ENCODE data around the gene NAT8. TPM values are rescaled to one million over a fixed set of nuclear protein-coding genes. Genes with fewer than 3 reads are reported as not detected.
A peak's percentile ranks its signal among the peaks of the same experiment; 100 is the strongest.
"Not testable (repeated sequence)": the region's sequence is repeated elsewhere in the genome, so short reads cannot be mapped to it uniquely, and the experiment has no call there.

Gene NAT8
- not detected for total RNA-seq

- H3K27ac Mint-ChIP-seq, result no peak within 1 kb of the TSS
- peak in 1 of 2 donors; percentile 37 for ATAC-seq
- no peaks in the 10 kb centered on the region for H3K9me3 Mint-ChIP-seq
- peaks cover 0 to 5% of the 10 kb centered on the region in 2 donors for H3K4me1 Mint-ChIP-seq (ENCODE audit: low read depth in 2 of 2)
- DNase-seq (ENCODE audit: low spot score), result no peak
- peaks cover 24 to 26% of the 10 kb centered on the region in 2 donors for H3K27me3 Mint-ChIP-seq
- H3K4me3 Mint-ChIP-seq, result no peak within 1 kb of the TSS
- H3K36me3 Mint-ChIP-seq, result no peaks in the 10 kb centered on the region
These were observed at the start of gene NAT8 for GRCh38 chr2:73642338-73643018. NAT8 (minus strand) TSS chr2:73642422; CDS start chr2:73641628, 794 bp downstream.

GRCh38 chr2:73690372-73691088, 48.3 kb upstream of the NAT8 start:
- H3K27ac Mint-ChIP-seq; DNase-seq (ENCODE audit: low spot score); H3K36me3 Mint-ChIP-seq; H3K9me3 Mint-ChIP-seq; H3K4me3 Mint-ChIP-seq; H3K4me1 Mint-ChIP-seq (ENCODE audit: low read depth in 2 of 2): not testable (repeated sequence)
- H3K27me3 Mint-ChIP-seq, result peaks cover 12 to 16% of the 10 kb centered on the region in 2 donors
- peak; percentile 79 to 82 for ATAC-seq

- not testable (repeated sequence) for H3K9me3 Mint-ChIP-seq; H3K36me3 Mint-ChIP-seq; H3K4me3 Mint-ChIP-seq; H3K4me1 Mint-ChIP-seq (ENCODE audit: low read depth in 2 of 2); DNase-seq (ENCODE audit: low spot score); ATAC-seq; H3K27ac Mint-ChIP-seq
- peaks cover 12 to 30% of the 10 kb centered on the region in 2 donors for H3K27me3 Mint-ChIP-seq
These were observed 46.3 kb upstream of the NAT8 start for GRCh38 chr2:73688494-73688893.

- DNase-seq (ENCODE audit: low spot score), result no peak
- no peak overlapping the region for H3K4me3 Mint-ChIP-seq
- no peaks in the 10 kb centered on the region for H3K4me1 Mint-ChIP-seq (ENCODE audit: low read depth in 2 of 2)
- H3K27me3 Mint-ChIP-seq, result peaks cover 15 to 39% of the 10 kb centered on the region in 2 donors
- H3K27ac Mint-ChIP-seq, result no peak overlapping the region
- ATAC-seq, result no peak
- no peaks in the 10 kb centered on the region for H3K36me3 Mint-ChIP-seq
- H3K9me3 Mint-ChIP-seq, result no peaks in the 10 kb centered on the region
These were observed 43.7 kb upstream of the NAT8 start for GRCh38 chr2:73685764-73686438.

GRCh38 chr2:73684905-73685304, 42.7 kb upstream of the NAT8 start:
- not testable (repeated sequence) for H3K4me3 Mint-ChIP-seq; H3K9me3 Mint-ChIP-seq; H3K4me1 Mint-ChIP-seq (ENCODE audit: low read depth in 2 of 2); DNase-seq (ENCODE audit: low spot score); ATAC-seq; H3K27ac Mint-ChIP-seq; H3K36me3 Mint-ChIP-seq
- H3K27me3 Mint-ChIP-seq, result peaks cover 15 to 39% of the 10 kb centered on the region in 2 donors

- peaks cover 15 to 43% of the 10 kb centered on the region in 2 donors for H3K27me3 Mint-ChIP-seq
- ATAC-seq; H3K4me1 Mint-ChIP-seq (ENCODE audit: low read depth in 2 of 2): not testable (repeated sequence)
These were observed 42.1 kb upstream of the NAT8 start for GRCh38 chr2:73684325-73684724.

GRCh38 chr2:73679951-73680571, 37.8 kb upstream of the NAT8 start:
- not testable (repeated sequence) for H3K36me3 Mint-ChIP-seq; H3K9me3 Mint-ChIP-seq; H3K4me3 Mint-ChIP-seq; H3K27ac Mint-ChIP-seq; DNase-seq (ENCODE audit: low spot score); H3K4me1 Mint-ChIP-seq (ENCODE audit: low read depth in 2 of 2)
- ATAC-seq, result peak in 1 of 2 donors; percentile 71
- H3K27me3 Mint-ChIP-seq, result peaks cover 8 to 24% of the 10 kb centered on the region in 2 donors

More at GRCh38 chr2:73684325-73684724, 42.1 kb upstream of the NAT8 start:
- DNase-seq (ENCODE audit: low spot score); H3K36me3 Mint-ChIP-seq; H3K4me3 Mint-ChIP-seq; H3K9me3 Mint-ChIP-seq; H3K27ac Mint-ChIP-seq: not testable (repeated sequence)

- not testable (repeated sequence) for H3K4me3 Mint-ChIP-seq; H3K36me3 Mint-ChIP-seq; H3K4me1 Mint-ChIP-seq (ENCODE audit: low read depth in 2 of 2); ATAC-seq; H3K27ac Mint-ChIP-seq; H3K9me3 Mint-ChIP-seq; DNase-seq (ENCODE audit: low spot score)
- H3K27me3 Mint-ChIP-seq, result peaks cover 8 to 20% of the 10 kb centered on the region in 2 donors
These were observed 37.0 kb upstream of the NAT8 start for GRCh38 chr2:73679237-73679636.

- not testable (repeated sequence) for H3K36me3 Mint-ChIP-seq; H3K4me3 Mint-ChIP-seq; H3K27ac Mint-ChIP-seq; DNase-seq (ENCODE audit: low spot score); H3K9me3 Mint-ChIP-seq; H3K27me3 Mint-ChIP-seq; ATAC-seq; H3K4me1 Mint-ChIP-seq (ENCODE audit: low read depth in 2 of 2)
These were observed 35.8 kb upstream of the NAT8 start for GRCh38 chr2:73678008-73678407.

GRCh38 chr2:73676211-73676610, 34.0 kb upstream of the NAT8 start:
- H3K4me1 Mint-ChIP-seq (ENCODE audit: low read depth in 2 of 2); H3K27ac Mint-ChIP-seq; ATAC-seq; DNase-seq (ENCODE audit: low spot score); H3K9me3 Mint-ChIP-seq; H3K4me3 Mint-ChIP-seq; H3K36me3 Mint-ChIP-seq: not testable (repeated sequence)
- H3K27me3 Mint-ChIP-seq, result peaks cover 10 to 17% of the 10 kb centered on the region in 2 donors

- Mint-ChIP-seq H3K4me3 (peak overlapping the region; percentile 69), H3K27me3 (peaks cover 13 to 25% of the 10 kb centered on the region in 2 donors), H3K27ac (peak overlapping the region; percentile 3 to 68)
- not testable (repeated sequence) for H3K9me3 Mint-ChIP-seq; DNase-seq (ENCODE audit: low spot score); H3K4me1 Mint-ChIP-seq (ENCODE audit: low read depth in 2 of 2); H3K36me3 Mint-ChIP-seq
- peak; percentile 74 to 85 for ATAC-seq
These were observed 32.5 kb upstream of the NAT8 start for GRCh38 chr2:73674696-73675157.

GRCh38 chr2:73669976-73670375, 27.8 kb upstream of the NAT8 start:
- ATAC-seq; DNase-seq (ENCODE audit: low spot score); H3K27ac Mint-ChIP-seq; H3K9me3 Mint-ChIP-seq; H3K4me3 Mint-ChIP-seq; H3K4me1 Mint-ChIP-seq (ENCODE audit: low read depth in 2 of 2); H3K36me3 Mint-ChIP-seq: not testable (repeated sequence)
- peaks cover 26 to 55% of the 10 kb centered on the region in 2 donors for H3K27me3 Mint-ChIP-seq

- not testable (repeated sequence) for H3K4me3 Mint-ChIP-seq; ATAC-seq; H3K27ac Mint-ChIP-seq; H3K4me1 Mint-ChIP-seq (ENCODE audit: low read depth in 2 of 2); DNase-seq (ENCODE audit: low spot score); H3K36me3 Mint-ChIP-seq; H3K9me3 Mint-ChIP-seq
- peaks cover 33 to 63% of the 10 kb centered on the region in 2 donors for H3K27me3 Mint-ChIP-seq
These were observed 25.0 kb upstream of the NAT8 start for GRCh38 chr2:73667239-73667638.
